Stimulated activated naive B cell treated with anti-CD40 and anti-IgM and Interleukin-4, amounts not matched to agents 10 μg/mL and 1 μg/mL and 100 μg/mL, for 72 hours (primary cell): ENCODE data around the gene QKI.

Source experiments
- ATAC-seq, 2 donors: fragments of 150-1000 bp; cut with Tn5 transposase; replicated peaks; 2 replicates each; pipeline ENCODE4 v1.10.0; 2021; ENCODE audit warnings: moderate library complexity in 1 of 2
- DNase-seq: peaks from one replicate; pipeline ENCODE4 v3.0.0; 2021
- H3K27ac Mint-ChIP-seq: one replicate; pipeline ENCODE4 v1.8.0; 2022; ENCODE audit warnings: mild to moderate bottlenecking, mixed read lengths
- H3K27me3 Mint-ChIP-seq, 2 donors: one replicate each; pipeline ENCODE4 v1.8.0; 2022; ENCODE audit warnings: mixed read lengths in 2 of 2
- H3K36me3 Mint-ChIP-seq, 2 donors: one replicate each; pipeline ENCODE4 v1.8.0; 2022; ENCODE audit warnings: mixed read lengths in 2 of 2, mild to moderate bottlenecking in 1 of 2
- H3K4me1 Mint-ChIP-seq, 2 donors: one replicate each; pipeline ENCODE4 v1.8.0; 2022; ENCODE audit warnings: mixed read lengths in 2 of 2, mild to moderate bottlenecking in 1 of 2
- H3K4me3 Mint-ChIP-seq, 2 donors: one replicate each; pipeline ENCODE4 v1.8.0; 2022; ENCODE audit warnings: mild to moderate bottlenecking in 2 of 2, mixed read lengths in 2 of 2, moderate library complexity in 1 of 2
- H3K9me3 Mint-ChIP-seq, 2 donors: one replicate each; pipeline ENCODE4 v1.8.0; 2022; ENCODE audit warnings: mixed read lengths in 2 of 2, mild to moderate bottlenecking in 1 of 2

The QKI gene

DNA sequence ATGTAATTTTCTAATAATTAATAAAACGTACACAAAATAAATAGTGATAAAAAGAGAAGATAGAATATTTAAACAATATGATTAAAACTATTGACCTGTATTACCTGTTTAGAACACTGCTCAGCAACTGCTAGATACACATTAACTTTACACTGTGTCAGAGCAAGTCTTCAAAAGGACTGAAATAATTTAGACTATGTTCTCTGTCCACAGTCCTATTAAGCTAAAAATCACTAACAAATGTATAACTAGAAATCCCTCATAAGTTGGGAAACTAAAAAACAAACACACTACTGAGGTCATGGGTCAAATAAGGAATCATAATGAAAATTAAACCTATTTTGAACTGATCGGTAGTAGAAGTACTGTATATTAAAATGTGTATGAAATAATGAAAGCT lies 181.7 kb downstream of the QKI start:
- Mint-ChIP-seq H3K27me3 (peaks cover 0 to under 1% of the 10 kb centered on the region in 2 donors), H3K9me3 (peaks cover 10 to 13% of the 10 kb centered on the region in 2 donors), H3K4me3 (no peak overlapping the region), H3K36me3 (peaks cover 6 to 15% of the 10 kb centered on the region in 2 donors), H3K27ac (no peak overlapping the region), H3K4me1 (no peaks in the 10 kb centered on the region)
- ATAC-seq, result no peak
- no peak for DNase-seq

- Mint-ChIP-seq H3K4me3 (no peak overlapping the region), H3K36me3 (no peaks in the 10 kb centered on the region), H3K27me3 (peaks cover 0 to 5% of the 10 kb centered on the region in 2 donors), H3K4me1 (peaks cover 0 to 1% of the 10 kb centered on the region in 2 donors), H3K9me3 (peaks cover 0 to 1% of the 10 kb centered on the region in 2 donors), H3K27ac (no peak overlapping the region)
- DNase-seq (no peak), ATAC-seq (no peak)
Measured at GRCh38 chr6:163599136-163599535, 184.6 kb downstream of the QKI start.

DNA sequence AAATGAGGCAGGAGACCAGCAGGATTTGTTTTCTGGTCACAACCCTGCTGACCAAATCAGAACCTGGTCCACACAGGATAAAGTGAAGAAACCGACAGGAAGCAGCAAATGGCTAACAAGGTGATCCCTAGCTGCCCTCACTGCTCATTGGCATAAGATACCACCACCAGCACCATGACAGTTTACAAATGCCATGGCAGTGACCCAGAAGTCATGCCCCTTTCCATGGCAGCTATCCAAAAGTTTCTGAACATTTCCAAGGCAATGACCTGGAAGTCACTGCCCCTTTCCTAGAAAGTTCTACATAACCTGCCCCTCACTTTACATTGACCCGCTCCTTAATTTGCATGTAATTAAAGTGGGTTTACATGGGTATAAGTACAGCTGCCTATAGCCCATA lies 185.2 kb downstream of the QKI start:
- peaks cover 0 to 5% of the 10 kb centered on the region in 2 donors for H3K27me3 Mint-ChIP-seq
- no peak for ATAC-seq
- peaks cover 0 to 1% of the 10 kb centered on the region in 2 donors for H3K4me1 Mint-ChIP-seq
- H3K9me3 Mint-ChIP-seq, result peaks cover under 1 to 1% of the 10 kb centered on the region in 2 donors
- no peaks in the 10 kb centered on the region for H3K36me3 Mint-ChIP-seq
- H3K27ac Mint-ChIP-seq, result no peak overlapping the region
- H3K4me3 Mint-ChIP-seq, result no peak overlapping the region
- DNase-seq, result no peak

DNA sequence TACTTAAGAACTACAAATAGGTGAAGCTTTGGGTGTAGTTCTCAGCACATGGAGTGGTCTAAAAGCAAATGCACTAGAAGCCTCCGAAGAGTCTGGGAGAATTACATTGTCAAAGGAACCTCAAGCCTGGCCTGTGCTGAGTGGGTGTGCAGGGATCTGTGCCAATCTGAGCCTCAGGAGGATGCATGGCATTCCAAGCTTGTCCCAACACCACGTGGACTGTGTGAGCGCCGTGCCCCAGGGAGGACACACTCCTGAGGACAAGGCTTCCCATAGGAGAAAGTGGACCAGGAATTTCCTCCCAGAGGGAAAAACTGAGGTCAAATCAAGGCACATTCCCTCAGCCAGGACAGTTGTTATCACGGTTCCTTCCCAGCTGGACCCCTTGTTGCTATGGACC lies 185.8 kb downstream of the QKI start:
- Mint-ChIP-seq H3K4me3 (no peak overlapping the region), H3K27ac (no peak overlapping the region), H3K4me1 (peaks cover 1 to 5% of the 10 kb centered on the region in 2 donors), H3K9me3 (peaks cover 4 to 7% of the 10 kb centered on the region in 2 donors), H3K27me3 (peaks cover 0 to 5% of the 10 kb centered on the region in 2 donors), H3K36me3 (peaks cover 0 to under 1% of the 10 kb centered on the region in 2 donors)
- no peak for DNase-seq
- no peak for ATAC-seq

DNA sequence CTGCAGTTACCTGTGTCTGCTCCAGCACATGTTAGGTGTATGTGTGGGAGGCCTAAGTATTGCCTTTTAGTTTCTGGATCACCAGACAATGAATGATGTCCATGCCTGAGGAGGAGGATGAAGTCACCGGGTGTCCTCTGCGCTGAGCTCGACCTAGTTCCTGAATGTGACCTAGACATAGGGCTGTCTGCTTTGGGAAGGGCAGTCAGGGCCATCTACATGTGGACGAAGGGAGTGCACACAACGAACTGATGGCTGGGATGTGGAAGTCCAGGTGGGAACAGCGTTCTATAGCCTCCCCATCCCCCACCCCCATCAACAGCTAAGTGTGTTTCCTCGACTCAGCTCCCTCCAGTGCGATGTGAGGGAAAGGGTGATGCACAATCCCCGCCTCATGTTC lies 186.3 kb downstream of the QKI start:
- H3K9me3 Mint-ChIP-seq, result peaks cover 9 to 11% of the 10 kb centered on the region in 2 donors
- peaks cover 1 to 10% of the 10 kb centered on the region in 2 donors for H3K4me1 Mint-ChIP-seq
- no peak overlapping the region for H3K4me3 Mint-ChIP-seq
- DNase-seq (no peak), ATAC-seq (no peak)
- peaks cover 0 to 5% of the 10 kb centered on the region in 2 donors for H3K36me3 Mint-ChIP-seq
- H3K27me3 Mint-ChIP-seq, result peaks cover 0 to 5% of the 10 kb centered on the region in 2 donors
- H3K27ac Mint-ChIP-seq, result no peak overlapping the region

GRCh38 chr6:163602851-163603250 lies 188.3 kb downstream of the QKI start:
- Mint-ChIP-seq H3K36me3 (peaks cover 3 to 9% of the 10 kb centered on the region in 2 donors), H3K4me3 (no peak overlapping the region), H3K27ac (no peak overlapping the region), H3K27me3 (peaks cover 0 to 5% of the 10 kb centered on the region in 2 donors), H3K9me3 (peaks cover 11 to 15% of the 10 kb centered on the region in 2 donors), H3K4me1 (peaks cover 1 to 11% of the 10 kb centered on the region in 2 donors)
- no peak for DNase-seq
- ATAC-seq, result no peak

- H3K4me1 Mint-ChIP-seq, result peaks cover 1 to 11% of the 10 kb centered on the region in 2 donors
- peaks cover 3 to 9% of the 10 kb centered on the region in 2 donors for H3K36me3 Mint-ChIP-seq
- no peak for ATAC-seq
- H3K27ac Mint-ChIP-seq, result no peak overlapping the region
- no peak for DNase-seq
- H3K27me3 Mint-ChIP-seq, result peaks cover 0 to 5% of the 10 kb centered on the region in 2 donors
- peaks cover 11 to 15% of the 10 kb centered on the region in 2 donors for H3K9me3 Mint-ChIP-seq
- H3K4me3 Mint-ChIP-seq, result no peak overlapping the region
Measured at GRCh38 chr6:163603395-163603794, 188.9 kb downstream of the QKI start.

- Mint-ChIP-seq H3K36me3 (peaks cover 3 to 9% of the 10 kb centered on the region in 2 donors), H3K27me3 (peaks cover 0 to 5% of the 10 kb centered on the region in 2 donors)
Measured at GRCh38 chr6:163605385-163606097, 191.0 kb downstream of the QKI start.

GRCh38 chr6:163607792-163608191 lies 193.3 kb downstream of the QKI start:
- no peak overlapping the region for H3K27ac Mint-ChIP-seq
- no peak overlapping the region for H3K4me3 Mint-ChIP-seq
- peaks cover 3 to 9% of the 10 kb centered on the region in 2 donors for H3K36me3 Mint-ChIP-seq
- H3K27me3 Mint-ChIP-seq, result peaks cover 0 to 10% of the 10 kb centered on the region in 2 donors
- peaks cover 1 to 11% of the 10 kb centered on the region in 2 donors for H3K4me1 Mint-ChIP-seq
- DNase-seq (no peak), ATAC-seq (no peak)
- peaks cover 11 to 15% of the 10 kb centered on the region in 2 donors for H3K9me3 Mint-ChIP-seq

More at GRCh38 chr6:163605385-163606097, 191.0 kb downstream of the QKI start:
- ATAC-seq (peak; percentile 85 to 90), DNase-seq (peak; percentile 22)
- Mint-ChIP-seq H3K4me3 (no peak overlapping the region), H3K9me3 (peaks cover 11 to 15% of the 10 kb centered on the region in 2 donors), H3K4me1 (peaks cover 1 to 11% of the 10 kb centered on the region in 2 donors), H3K27ac (peak overlapping the region; percentile 81)

DNA sequence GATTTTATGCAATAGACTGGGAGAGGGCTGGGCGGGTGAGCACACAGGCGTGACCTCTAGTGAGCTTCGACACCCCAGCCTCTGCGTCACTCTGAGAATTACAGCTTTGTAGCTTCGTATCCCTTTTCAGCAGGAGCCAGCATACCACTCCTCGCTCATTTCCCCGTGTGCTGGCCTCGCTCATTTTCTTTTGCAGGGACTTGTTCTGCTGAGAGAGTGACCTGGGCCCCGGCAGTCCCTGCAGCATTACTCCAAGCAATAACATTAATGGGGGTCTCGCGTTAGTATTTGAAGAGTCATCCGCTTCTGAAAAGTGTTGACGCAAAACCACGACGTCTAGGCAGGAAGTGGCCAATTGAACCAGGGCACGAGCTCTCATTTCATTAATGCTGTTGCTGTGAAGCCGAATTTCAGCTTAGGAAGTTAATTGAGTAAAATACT lies 193.7 kb downstream of the QKI start:
- Mint-ChIP-seq H3K27ac (no peak overlapping the region), H3K9me3 (peaks cover 11 to 15% of the 10 kb centered on the region in 2 donors), H3K4me1 (peaks cover 1 to 11% of the 10 kb centered on the region in 2 donors), H3K36me3 (peaks cover 3 to 9% of the 10 kb centered on the region in 2 donors), H3K4me3 (no peak overlapping the region), H3K27me3 (peaks cover 0 to 6% of the 10 kb centered on the region in 2 donors)
- DNase-seq, result no peak
- no peak for ATAC-seq

GRCh38 chr6:163612200-163612599 lies 197.7 kb downstream of the QKI start:
- ATAC-seq, result no peak
- peaks cover 5% of the 10 kb centered on the region in 2 donors for H3K9me3 Mint-ChIP-seq
- H3K36me3 Mint-ChIP-seq, result peaks cover 0 to 4% of the 10 kb centered on the region in 2 donors
- no peak overlapping the region for H3K4me3 Mint-ChIP-seq
- peaks cover 0 to 2% of the 10 kb centered on the region in 2 donors for H3K4me1 Mint-ChIP-seq
- peaks cover 6 to 9% of the 10 kb centered on the region in 2 donors for H3K27me3 Mint-ChIP-seq
- DNase-seq, result no peak
- H3K27ac Mint-ChIP-seq, result no peak overlapping the region

DNA sequence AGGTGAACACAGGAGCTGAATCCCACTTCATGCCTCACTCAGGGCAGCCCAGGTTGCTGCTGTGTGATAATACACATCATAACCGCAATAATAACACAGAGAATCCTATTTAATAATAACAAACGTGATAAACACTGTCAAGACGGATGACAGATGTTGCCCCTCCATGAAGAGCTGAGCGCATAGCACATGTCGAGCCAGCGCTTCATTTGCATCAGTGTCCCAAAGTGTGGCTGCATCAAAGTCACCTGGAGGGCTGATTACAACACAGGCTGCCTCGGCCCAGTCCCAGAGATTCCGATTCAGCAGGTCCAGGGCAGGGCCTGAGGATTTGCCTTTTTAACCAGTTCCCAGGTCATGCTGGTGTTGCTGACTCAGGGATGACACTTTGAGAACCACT lies 198.5 kb downstream of the QKI start:
- no peak for DNase-seq
- no peak for ATAC-seq
- no peak overlapping the region for H3K4me3 Mint-ChIP-seq
- H3K4me1 Mint-ChIP-seq, result peaks cover 0 to 2% of the 10 kb centered on the region in 2 donors
- H3K9me3 Mint-ChIP-seq, result peaks cover 5% of the 10 kb centered on the region in 2 donors
- H3K36me3 Mint-ChIP-seq, result peaks cover 0 to 4% of the 10 kb centered on the region in 2 donors
- no peak overlapping the region for H3K27ac Mint-ChIP-seq
- H3K27me3 Mint-ChIP-seq, result peaks cover 6 to 9% of the 10 kb centered on the region in 2 donors

GRCh38 chr6:163613668-163614067 lies 199.2 kb downstream of the QKI start:
- Mint-ChIP-seq H3K4me1 (peaks cover 0 to 2% of the 10 kb centered on the region in 2 donors), H3K27me3 (peaks cover 6 to 9% of the 10 kb centered on the region in 2 donors), H3K27ac (no peak overlapping the region), H3K36me3 (peaks cover 0 to 4% of the 10 kb centered on the region in 2 donors), H3K4me3 (no peak overlapping the region), H3K9me3 (peaks cover 5% of the 10 kb centered on the region in 2 donors)
- DNase-seq (no peak), ATAC-seq (no peak)

DNA sequence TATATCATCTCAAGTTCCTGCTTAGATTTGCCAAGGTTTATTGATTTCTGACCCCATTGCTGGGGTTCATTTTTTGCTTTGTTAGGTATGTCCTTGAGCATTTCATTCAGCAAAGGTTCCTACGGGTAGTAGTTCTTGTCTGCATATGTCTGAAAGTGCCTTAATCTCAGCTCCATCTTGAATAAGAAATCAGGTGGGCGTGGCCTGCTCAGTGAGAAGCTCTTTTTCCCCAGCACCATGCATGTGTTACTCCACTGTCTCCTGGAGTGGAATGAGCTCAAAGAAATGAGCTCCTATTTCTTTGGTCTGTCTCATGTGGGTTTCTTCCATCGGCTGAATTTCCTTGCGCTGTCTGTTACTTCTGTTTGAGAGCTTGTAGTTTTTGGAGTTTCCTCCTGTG lies 201.9 kb downstream of the QKI start:
- Mint-ChIP-seq H3K36me3 (peaks cover 0 to 5% of the 10 kb centered on the region in 2 donors), H3K27me3 (peaks cover 5 to 9% of the 10 kb centered on the region in 2 donors), H3K4me3 (no peak overlapping the region), H3K27ac (no peak overlapping the region), H3K4me1 (peaks cover 0 to 4% of the 10 kb centered on the region in 2 donors), H3K9me3 (peaks cover 5 to 6% of the 10 kb centered on the region in 2 donors)
- no peak for ATAC-seq
- DNase-seq, result no peak

- H3K4me3 Mint-ChIP-seq, result no peak overlapping the region
- ATAC-seq (no peak), DNase-seq (no peak)
- no peak overlapping the region for H3K27ac Mint-ChIP-seq
- H3K9me3 Mint-ChIP-seq, result peaks cover 7 to 10% of the 10 kb centered on the region in 2 donors
- H3K27me3 Mint-ChIP-seq, result peaks cover 0 to 9% of the 10 kb centered on the region in 2 donors
- H3K36me3 Mint-ChIP-seq, result peaks cover 0 to 8% of the 10 kb centered on the region in 2 donors
- peaks cover 0 to 4% of the 10 kb centered on the region in 2 donors for H3K4me1 Mint-ChIP-seq
Measured at GRCh38 chr6:163617549-163617948, 203.0 kb downstream of the QKI start.
